GM12878 (cell line): ENCODE data around the gene TMEM209. TPM values are rescaled to one million over a fixed set of nuclear protein-coding genes. Genes with fewer than 3 reads are reported as not detected.

Experiments
- ATAC-seq: fragments of 200-7000 bp; cut with Tn5 transposase; 3 replicates; pipeline ENCODE4 v1.9.1; 2020; ENCODE audit warnings: mild to moderate bottlenecking, moderate library complexity
- BruUV-seq: library from RNA; stranded (reverse); fragments of 400-500 nt; replicated peaks from 2 replicates; lab custom pipeline; 2021; lab: Mats Ljungman, UMichigan
- CTCF ChIA-PET: fragments of 300-600 bp; sonication (Branson Sonifier 250); formaldehyde crosslinking; extraction: SDS; loops from one replicate; lab custom pipeline; 2021; ENCODE audit warnings: inconsistent platforms; lab: Yijun Ruan, JAX
- POLR2A ChIA-PET: fragments of 350-600 bp; formaldehyde crosslinking; extraction: SDS; loops from one replicate; lab custom pipeline; 2021; ENCODE audit warnings: inconsistent platforms; lab: Charles Lee
- RAD21 ChIA-PET: fragments of 300-600 bp; sonication (Branson Sonifier 250); formaldehyde crosslinking; loops from one replicate; lab custom pipeline; 2023; ENCODE audit warnings: antibody characterized with exemption; ENCODE audit not compliant: unreplicated experiment; lab: Charles Lee
- SMC1A ChIA-PET: fragments of 300-600 bp; sonication (Branson Sonifier 250); formaldehyde crosslinking; loops from one replicate; lab custom pipeline; 2023; ENCODE audit not compliant: unreplicated experiment, uncharacterized antibody; lab: Charles Lee
- DNase-seq: peaks from one replicate; pipeline ENCODE4 v3.0.0-alpha.2; 2011; ENCODE audit warnings: low read depth, low spot score
- FAIRE-seq: peaks from 3 replicates; lab custom pipeline; 2011; peaks lifted over from hg19 to GRCh38; lab: Jason Lieb, UNC
- H2AFZ ChIP-seq: 2 replicates; pipeline ENCODE4 v1.6.0; 2011; ENCODE audit warnings: low read depth, low read length, control low read depth; ENCODE audit not compliant: control insufficient read depth
- H3K27ac ChIP-seq: 2 replicates; pipeline ENCODE4 v1.5.1; 2011; ENCODE audit warnings: control low read depth; ENCODE audit not compliant: control insufficient read depth, insufficient read depth
- H3K27me3 ChIP-seq, 2 experiments: replicated peaks in 1 of 2; 2 replicates each; pipeline versions ENCODE4 v1.6.0 to v1.6.1; 2011; ENCODE audit warnings: low read length in 1 of 2; ENCODE audit not compliant: control insufficient read depth in 2 of 2, insufficient read depth in 2 of 2
- H3K36me3 ChIP-seq, 2 experiments: 2 replicates each; pipeline ENCODE4 v1.5.1; 2011; ENCODE audit warnings: low read length in 1 of 2; ENCODE audit not compliant: control insufficient read depth in 2 of 2, insufficient read depth in 2 of 2
- H3K4me1 ChIP-seq: 2 replicates; pipeline ENCODE4 v1.6.1; 2011; ENCODE audit warnings: mild to moderate bottlenecking, low read length, moderate library complexity, mixed read lengths; ENCODE audit not compliant: control insufficient read depth, insufficient read depth
- H3K4me2 ChIP-seq: 2 replicates; pipeline ENCODE4 v1.6.0; 2011; ENCODE audit warnings: control low read depth; ENCODE audit not compliant: control insufficient read depth, insufficient read depth
- H3K4me3 ChIP-seq: fragments of 200-600 bp; sonication (generic); 2 replicates; pipeline ENCODE4 v1.5.1; 2016
- H3K79me2 ChIP-seq: 2 replicates; pipeline ENCODE4 v1.6.0; 2011; ENCODE audit warnings: low read length; ENCODE audit not compliant: control insufficient read depth, insufficient read depth
- H3K9ac ChIP-seq: 2 replicates; pipeline ENCODE4 v1.8.0; 2011; ENCODE audit warnings: low read length, control low read depth, mixed read lengths; ENCODE audit not compliant: control insufficient read depth, insufficient read depth
- H3K9me3 ChIP-seq: replicated peaks from 3 replicates; pipeline ENCODE4 v1.5.1; 2011; ENCODE audit warnings: mild to moderate bottlenecking, low read length; ENCODE audit not compliant: control insufficient read depth, insufficient read depth
- H4K20me1 ChIP-seq: 2 replicates; pipeline ENCODE4 v1.6.0; 2011; ENCODE audit not compliant: control insufficient read depth, insufficient read depth
- ATF7 ChIP-seq: fragments of 450-650 bp; IDR thresholded peaks from 2 replicates; pipeline ENCODE4 v1.6.1; 2016; ENCODE audit warnings: low read depth, mild to moderate bottlenecking
- EZH2 ChIP-seq: IDR thresholded peaks from 2 replicates; pipeline ENCODE4 v1.6.1; 2012; ENCODE audit warnings: low read depth, mild to moderate bottlenecking, control low read depth, inconsistent platforms, low read length, borderline replicate concordance; ENCODE audit not compliant: control insufficient read depth
- FOXM1 ChIP-seq: IDR thresholded peaks from 2 replicates; pipeline ENCODE4 v1.6.1; 2012; ENCODE audit warnings: low read depth, mild to moderate bottlenecking, inconsistent platforms, low read length, moderate library complexity
- HDAC2 ChIP-seq: fragments of 200-600 bp; sonication (generic); IDR thresholded peaks from 2 replicates; pipeline ENCODE4 v1.6.1; 2017
- IRF4 ChIP-seq: IDR thresholded peaks from 2 replicates; pipeline ENCODE4 v1.6.1; 2011; ENCODE audit warnings: low read depth, low read length
- MTA2 ChIP-seq: fragments of 450-650 bp; IDR thresholded peaks from 2 replicates; pipeline ENCODE4 v1.6.1; 2016; ENCODE audit warnings: low read depth, mild to moderate bottlenecking, moderate library complexity
- MYB ChIP-seq: fragments of 150-350 bp; IDR thresholded peaks from 2 replicates; pipeline ENCODE4 v1.6.1; 2014; ENCODE audit warnings: mild to moderate bottlenecking, low read depth, low read length, borderline replicate concordance
- PML ChIP-seq: IDR thresholded peaks from 2 replicates; pipeline ENCODE4 v1.6.1; 2012; ENCODE audit warnings: low read length, inconsistent platforms
- RB1 ChIP-seq: fragments of 450-650 bp; formaldehyde crosslinking; IDR thresholded peaks from 2 replicates; pipeline ENCODE4 v1.6.1; 2017; ENCODE audit warnings: mild to moderate bottlenecking, borderline replicate concordance
- STAT3 ChIP-seq: IDR thresholded peaks from 2 replicates; pipeline ENCODE4 v1.6.1; 2011; ENCODE audit warnings: low read depth, low read length, improper control_type of control experiment
- ZBED1 ChIP-seq: IDR thresholded peaks from 2 replicates; pipeline ENCODE4 v1.6.1; 2016; ENCODE audit warnings: borderline replicate concordance
- WGBS: methylation state at CpG from one replicate; pipeline ENCODE4 v1.1.6; 2016; ENCODE audit warnings: low lambda C conversion rate; ENCODE audit not compliant: insufficient replicate concordance, insufficient coverage; ENCODE audit errors: missing lambda C conversion rate; 5-methylcytosine and 5-hydroxymethylcytosine counted together
- in situ Hi-C: fragments of 300-500 bp; cut with MboI; formaldehyde crosslinking; loops from 9 replicates; pipeline ENCODE4 v1.14.3; 2018; ENCODE audit warnings: mixed read lengths
- intact Hi-C: fragments of 100-400 bp; cut with micrococcal nuclease; formaldehyde crosslinking; loops from one replicate; pipeline ENCODE4 v1.14.2; 2022; ENCODE audit not compliant: unreplicated experiment
- polyA plus RNA-seq, 11 experiments: library from polyadenylated mRNA; depleted of rRNA in 4 of 11; unstranded in 6 of 11; stranded (reverse) in 5 of 11; fragments of >200 nt; fragmentation: Nextera tagmentation in 4 of 11; fragmentation: Illumina TruSeq in 1 of 11; extraction: Ambion mirVana in 4 of 11; extraction: Trizol in 1 of 11; gene quantifications; 1 replicate in 1 of 11; 2 replicates in 10 of 11; pipeline versions ENCODE4 v1.2.1 to v1.2.3, GENCODE V29; 2011 to 2016; ENCODE audit warnings: inconsistent platforms in 2 of 11, missing spikeins in 2 of 11, low read depth in 1 of 11
- total RNA-seq, 4 experiments: library from RNA; depleted of rRNA in 3 of 4; stranded (reverse); fragments of >200 nt in 3 of 4; fragmentation: Illumina TruSeq in 1 of 4; extraction: Trizol in 1 of 4; gene quantifications; 2 replicates each; pipeline versions ENCODE4 v1.2.1 to v1.2.3, GENCODE V29; 2013 to 2021

The TMEM209 gene
- total and polyA plus RNA-seq, 10 of the 15 experiments (the other 5 are each of a cell fraction or from before 2014, with no cell fraction given): 22.1 to 41.2 (median 35.1) TPM

- Histone ChIP-seq H2AFZ (no peak overlapping the region), H3K4me1 (no peaks in the 10 kb centered on the region), H3K79me2 (peaks cover 12% of the 10 kb centered on the region), H4K20me1 (no peaks in the 10 kb centered on the region), H3K27me3 (no peaks in the 10 kb centered on the region), H3K9ac (no peak overlapping the region), H3K9me3 (no peaks in the 10 kb centered on the region), H3K4me2 (no peak overlapping the region), H3K36me3 (peaks cover 0 to 6% of the 10 kb centered on the region in 2 experiments; a peak in 2 of 4 replicates), H3K4me3 (no peak overlapping the region), H3K27ac (no peak overlapping the region)
- ATAC-seq (no peak), FAIRE-seq (no peak), DNase-seq (no peak)
- ChIA-PET SMC1A (interaction anchor here (1.0 kb wide), 1 partner anchor 13 kb away, joined by 3 read pairs; no protein-coding TSS in a partner anchor), RAD21 (no interaction called here), CTCF (interaction anchor here (1.1 kb wide), 1 partner anchor 146 kb away, joined by 4 read pairs; no protein-coding TSS in a partner anchor), POLR2A (interaction anchor here (0.7 kb wide), 1 partner anchor 1028 kb away, joined by 7 read pairs; no protein-coding TSS in a partner anchor)
- intact Hi-C loops: no loop called here
- no TSS peak for BruUV-seq
- WGBS: 75% methylated on average over 5 of the region's 5 CpGs
- TF ChIP-seq FOXM1 (no peak), MTA2 (no peak), ZBED1 (no peak), EZH2 (no peak), HDAC2 (no peak), MYB (no peak), IRF4 (no peak), PML (no peak), ATF7 (no peak), RB1 (no peak), STAT3 (no peak)
- in situ Hi-C loops: no loop called here
These were observed 1.8 kb upstream of the TMEM209 start for GRCh38 chr7:130207033-130207432.
